Measurements from ENCODE around the gene FHIT.

FHIT gene

DNA sequence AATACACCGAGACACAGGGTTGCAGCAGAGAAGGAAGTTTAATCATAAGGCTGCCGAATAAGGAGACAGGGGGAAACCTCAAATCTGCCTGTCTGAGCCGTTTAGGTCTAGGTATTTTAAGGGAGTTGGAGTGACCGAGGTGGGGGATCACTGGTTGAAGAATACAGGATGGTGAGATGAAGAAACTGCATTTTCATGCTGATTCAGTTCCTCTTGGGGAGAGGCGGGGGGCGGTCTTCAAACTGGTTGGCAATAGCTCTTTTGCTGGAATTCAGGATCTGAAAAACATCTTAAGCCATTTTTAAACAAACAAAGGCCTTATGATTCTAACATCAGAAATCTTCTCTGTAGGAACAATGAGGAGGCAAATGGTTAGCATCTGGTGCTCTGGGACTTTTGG, 1502.0 kb downstream of the FHIT start:
- Histone ChIP-seq H3K9me2 (replicated peaks; ENCODE audit: insufficient read depth, low read length) (no peaks in the 10 kb centered on the region), H3K4me2 (ENCODE audit: low read depth, low read length, poor library complexity, severe bottlenecking) (no peak overlapping the region), H3K27ac (ENCODE audit: low read depth, low read length) (no peak overlapping the region), H3K79me2 (ENCODE audit: insufficient read depth, low read length) (no peaks in the 10 kb centered on the region), H4K20me1 (ENCODE audit: low read depth, low read length) (no peaks in the 10 kb centered on the region), H3K36me3 (ENCODE audit: low read length) (no peaks in the 10 kb centered on the region), H3F3A (ENCODE audit: insufficient read depth) (no peaks in the 10 kb centered on the region), H3K4me3 (ENCODE audit: insufficient read depth, low read length, poor library complexity, severe bottlenecking) (no peak overlapping the region), H3K9ac (ENCODE audit: low read length) (no peak overlapping the region), H3K27me3 (ENCODE audit: low read length) (no peaks in the 10 kb centered on the region), H2AFZ (ENCODE audit: low read depth, low read length, severe bottlenecking) (no peak overlapping the region), H3K9me3 (ENCODE audit: insufficient read depth, low read length) (no peaks in the 10 kb centered on the region)
- TF ChIP-seq EZH2phosphoT487 (conservative IDR thresholded peaks at IDR 0.05; ENCODE audit: low read length): no peak
- TF ChIP-seq, protein P1, sequence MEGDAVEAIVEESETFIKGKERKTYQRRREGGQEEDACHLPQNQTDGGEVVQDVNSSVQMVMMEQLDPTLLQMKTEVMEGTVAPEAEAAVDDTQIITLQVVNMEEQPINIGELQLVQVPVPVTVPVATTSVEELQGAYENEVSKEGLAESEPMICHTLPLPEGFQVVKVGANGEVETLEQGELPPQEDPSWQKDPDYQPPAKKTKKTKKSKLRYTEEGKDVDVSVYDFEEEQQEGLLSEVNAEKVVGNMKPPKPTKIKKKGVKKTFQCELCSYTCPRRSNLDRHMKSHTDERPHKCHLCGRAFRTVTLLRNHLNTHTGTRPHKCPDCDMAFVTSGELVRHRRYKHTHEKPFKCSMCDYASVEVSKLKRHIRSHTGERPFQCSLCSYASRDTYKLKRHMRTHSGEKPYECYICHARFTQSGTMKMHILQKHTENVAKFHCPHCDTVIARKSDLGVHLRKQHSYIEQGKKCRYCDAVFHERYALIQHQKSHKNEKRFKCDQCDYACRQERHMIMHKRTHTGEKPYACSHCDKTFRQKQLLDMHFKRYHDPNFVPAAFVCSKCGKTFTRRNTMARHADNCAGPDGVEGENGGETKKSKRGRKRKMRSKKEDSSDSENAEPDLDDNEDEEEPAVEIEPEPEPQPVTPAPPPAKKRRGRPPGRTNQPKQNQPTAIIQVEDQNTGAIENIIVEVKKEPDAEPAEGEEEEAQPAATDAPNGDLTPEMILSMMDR (IDR thresholded peaks at IDR 0.05; ENCODE audit: insufficient read depth, low read length, poor library complexity, severe bottlenecking): no peak

DNA sequence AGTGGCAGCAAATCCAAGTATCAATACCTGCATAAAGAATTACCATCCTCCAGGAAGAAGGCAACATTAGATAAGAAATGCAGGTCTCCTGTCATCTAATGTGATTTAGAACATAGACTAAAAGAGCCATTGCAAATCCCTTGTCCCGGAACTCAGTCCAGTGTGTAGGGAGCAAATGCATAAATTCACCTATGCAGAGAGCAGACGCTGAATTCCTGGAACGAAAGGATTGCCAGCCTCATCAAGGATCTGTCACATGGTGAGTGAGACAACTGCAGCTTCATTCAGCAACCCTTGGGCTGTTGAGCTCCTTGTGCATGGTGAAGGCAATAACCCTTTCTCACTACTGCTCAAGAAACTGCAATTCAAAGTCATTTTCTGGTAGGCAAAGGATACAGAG, 1504.7 kb downstream of the FHIT start:
- Histone ChIP-seq H2AFZ (ENCODE audit: low read depth, low read length, severe bottlenecking) (no peak overlapping the region), H3K9ac (ENCODE audit: low read length) (no peak overlapping the region), H3K4me2 (ENCODE audit: low read depth, low read length, poor library complexity, severe bottlenecking) (no peak overlapping the region), H3K27me3 (ENCODE audit: low read length) (no peaks in the 10 kb centered on the region), H3F3A (ENCODE audit: insufficient read depth) (no peaks in the 10 kb centered on the region), H4K20me1 (ENCODE audit: low read depth, low read length) (no peaks in the 10 kb centered on the region), H3K27ac (ENCODE audit: low read depth, low read length) (no peak overlapping the region), H3K4me3 (ENCODE audit: insufficient read depth, low read length, poor library complexity, severe bottlenecking) (no peak overlapping the region), H3K9me2 (replicated peaks; ENCODE audit: insufficient read depth, low read length) (no peaks in the 10 kb centered on the region), H3K79me2 (ENCODE audit: insufficient read depth, low read length) (no peaks in the 10 kb centered on the region), H3K36me3 (ENCODE audit: low read length) (no peaks in the 10 kb centered on the region), H3K9me3 (ENCODE audit: insufficient read depth, low read length) (no peaks in the 10 kb centered on the region)
- no peak for TF ChIP-seq EZH2phosphoT487 (conservative IDR thresholded peaks at IDR 0.05; ENCODE audit: low read length)
- TF ChIP-seq, protein P1 (IDR thresholded peaks at IDR 0.05; ENCODE audit: insufficient read depth, low read length, poor library complexity, severe bottlenecking): no peak

DNA sequence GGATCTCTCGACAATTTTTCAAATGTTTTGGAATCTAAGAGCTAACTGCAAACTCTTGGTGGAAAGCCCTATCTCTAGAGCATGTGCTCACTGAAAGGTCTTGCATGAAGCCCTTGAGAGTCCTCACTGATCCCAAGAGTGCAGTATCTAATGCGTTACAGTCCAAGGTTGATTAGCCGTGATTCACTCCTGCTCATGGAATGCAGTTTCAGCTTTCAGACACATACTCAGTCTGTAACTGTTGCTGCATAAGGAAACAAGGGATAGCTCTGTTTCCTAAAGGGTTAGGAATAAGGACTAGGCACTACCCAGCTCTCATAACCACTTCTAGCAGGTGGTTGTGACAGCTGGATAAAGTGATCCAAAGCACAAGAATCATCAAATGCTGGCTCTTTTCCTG, 1514.0 kb downstream of the FHIT start:
- Histone ChIP-seq H4K20me1 (ENCODE audit: low read depth, low read length) (no peaks in the 10 kb centered on the region), H3K36me3 (ENCODE audit: low read length) (no peaks in the 10 kb centered on the region), H3K27ac (ENCODE audit: low read depth, low read length) (no peak overlapping the region), H2AFZ (ENCODE audit: low read depth, low read length, severe bottlenecking) (no peak overlapping the region), H3K4me2 (ENCODE audit: low read depth, low read length, poor library complexity, severe bottlenecking) (no peak overlapping the region), H3F3A (ENCODE audit: insufficient read depth) (no peaks in the 10 kb centered on the region), H3K4me3 (ENCODE audit: insufficient read depth, low read length, poor library complexity, severe bottlenecking) (no peak overlapping the region), H3K27me3 (ENCODE audit: low read length) (no peaks in the 10 kb centered on the region), H3K9me3 (ENCODE audit: insufficient read depth, low read length) (no peaks in the 10 kb centered on the region), H3K9me2 (replicated peaks; ENCODE audit: insufficient read depth, low read length) (no peaks in the 10 kb centered on the region), H3K79me2 (ENCODE audit: insufficient read depth, low read length) (no peaks in the 10 kb centered on the region), H3K9ac (ENCODE audit: low read length) (no peak overlapping the region)
- TF ChIP-seq EZH2phosphoT487 (conservative IDR thresholded peaks at IDR 0.05; ENCODE audit: low read length): no peak
- TF ChIP-seq, protein P1 (IDR thresholded peaks at IDR 0.05; ENCODE audit: insufficient read depth, low read length, poor library complexity, severe bottlenecking): no peak
